GM12878 (cell line): ENCODE data around the gene TMPRSS12. TPM values are rescaled to one million over a fixed set of nuclear protein-coding genes. Genes with fewer than 3 reads are reported as not detected.

Experiments used
- ATAC-seq: fragments of 200-7000 bp; cut with Tn5 transposase; 3 replicates; pipeline ENCODE4 v1.9.1; 2020; ENCODE audit warnings: mild to moderate bottlenecking, moderate library complexity
- BruUV-seq: library from RNA; stranded (reverse); fragments of 400-500 nt; replicated peaks from 2 replicates; lab custom pipeline; 2021; lab: Mats Ljungman, UMichigan
- CTCF ChIA-PET: fragments of 300-600 bp; sonication (Branson Sonifier 250); formaldehyde crosslinking; extraction: SDS; loops from one replicate; lab custom pipeline; 2021; ENCODE audit warnings: inconsistent platforms; lab: Yijun Ruan, JAX
- POLR2A ChIA-PET: fragments of 350-600 bp; formaldehyde crosslinking; extraction: SDS; loops from one replicate; lab custom pipeline; 2021; ENCODE audit warnings: inconsistent platforms; lab: Charles Lee
- RAD21 ChIA-PET: fragments of 300-600 bp; sonication (Branson Sonifier 250); formaldehyde crosslinking; loops from one replicate; lab custom pipeline; 2023; ENCODE audit warnings: antibody characterized with exemption; ENCODE audit not compliant: unreplicated experiment; lab: Charles Lee
- SMC1A ChIA-PET: fragments of 300-600 bp; sonication (Branson Sonifier 250); formaldehyde crosslinking; loops from one replicate; lab custom pipeline; 2023; ENCODE audit not compliant: unreplicated experiment, uncharacterized antibody; lab: Charles Lee
- DNase-seq: peaks from one replicate; pipeline ENCODE4 v3.0.0-alpha.2; 2011; ENCODE audit warnings: low read depth, low spot score
- FAIRE-seq: peaks from 3 replicates; lab custom pipeline; 2011; peaks lifted over from hg19 to GRCh38; lab: Jason Lieb, UNC
- H2AFZ ChIP-seq: 2 replicates; pipeline ENCODE4 v1.6.0; 2011; ENCODE audit warnings: low read depth, low read length, control low read depth; ENCODE audit not compliant: control insufficient read depth
- H3K27ac ChIP-seq: 2 replicates; pipeline ENCODE4 v1.5.1; 2011; ENCODE audit warnings: control low read depth; ENCODE audit not compliant: control insufficient read depth, insufficient read depth
- H3K27me3 ChIP-seq, 2 experiments: replicated peaks in 1 of 2; 2 replicates each; pipeline versions ENCODE4 v1.6.0 to v1.6.1; 2011; ENCODE audit warnings: low read length in 1 of 2; ENCODE audit not compliant: control insufficient read depth in 2 of 2, insufficient read depth in 2 of 2
- H3K36me3 ChIP-seq, 2 experiments: 2 replicates each; pipeline ENCODE4 v1.5.1; 2011; ENCODE audit warnings: low read length in 1 of 2; ENCODE audit not compliant: control insufficient read depth in 2 of 2, insufficient read depth in 2 of 2
- H3K4me1 ChIP-seq: 2 replicates; pipeline ENCODE4 v1.6.1; 2011; ENCODE audit warnings: mild to moderate bottlenecking, low read length, moderate library complexity, mixed read lengths; ENCODE audit not compliant: control insufficient read depth, insufficient read depth
- H3K4me2 ChIP-seq: 2 replicates; pipeline ENCODE4 v1.6.0; 2011; ENCODE audit warnings: control low read depth; ENCODE audit not compliant: control insufficient read depth, insufficient read depth
- H3K4me3 ChIP-seq: fragments of 200-600 bp; sonication (generic); 2 replicates; pipeline ENCODE4 v1.5.1; 2016
- H3K79me2 ChIP-seq: 2 replicates; pipeline ENCODE4 v1.6.0; 2011; ENCODE audit warnings: low read length; ENCODE audit not compliant: control insufficient read depth, insufficient read depth
- H3K9ac ChIP-seq: 2 replicates; pipeline ENCODE4 v1.8.0; 2011; ENCODE audit warnings: low read length, control low read depth, mixed read lengths; ENCODE audit not compliant: control insufficient read depth, insufficient read depth
- H3K9me3 ChIP-seq: replicated peaks from 3 replicates; pipeline ENCODE4 v1.5.1; 2011; ENCODE audit warnings: mild to moderate bottlenecking, low read length; ENCODE audit not compliant: control insufficient read depth, insufficient read depth
- H4K20me1 ChIP-seq: 2 replicates; pipeline ENCODE4 v1.6.0; 2011; ENCODE audit not compliant: control insufficient read depth, insufficient read depth
- NBN ChIP-seq: fragments of 450-650 bp; IDR thresholded peaks from 2 replicates; pipeline ENCODE4 v1.6.1; 2016
- NFYB ChIP-seq: IDR thresholded peaks from 2 replicates; pipeline ENCODE4 v1.6.1; 2011; ENCODE audit warnings: low read depth, mild to moderate bottlenecking, low read length, improper control_type of control experiment, moderate library complexity; ENCODE audit not compliant: insufficient read depth
- RBBP5 ChIP-seq: fragments of 200-600 bp; sonication (generic); conservative IDR thresholded peaks from 2 replicates; pipeline ENCODE4 v1.6.1; 2016
- TCF12 ChIP-seq: IDR thresholded peaks from 2 replicates; pipeline ENCODE4 v1.6.1; 2011; ENCODE audit warnings: low read depth, mild to moderate bottlenecking, low read length
- WGBS: methylation state at CpG from one replicate; pipeline ENCODE4 v1.1.6; 2016; ENCODE audit warnings: low lambda C conversion rate; ENCODE audit not compliant: insufficient replicate concordance, insufficient coverage; ENCODE audit errors: missing lambda C conversion rate; 5-methylcytosine and 5-hydroxymethylcytosine counted together
- in situ Hi-C: fragments of 300-500 bp; cut with MboI; formaldehyde crosslinking; loops from 9 replicates; pipeline ENCODE4 v1.14.3; 2018; ENCODE audit warnings: mixed read lengths
- intact Hi-C: fragments of 100-400 bp; cut with micrococcal nuclease; formaldehyde crosslinking; loops from one replicate; pipeline ENCODE4 v1.14.2; 2022; ENCODE audit not compliant: unreplicated experiment
- polyA plus RNA-seq, 11 experiments: library from polyadenylated mRNA; depleted of rRNA in 4 of 11; unstranded in 6 of 11; stranded (reverse) in 5 of 11; fragments of >200 nt; fragmentation: Nextera tagmentation in 4 of 11; fragmentation: Illumina TruSeq in 1 of 11; extraction: Ambion mirVana in 4 of 11; extraction: Trizol in 1 of 11; gene quantifications; 1 replicate in 1 of 11; 2 replicates in 10 of 11; pipeline versions ENCODE4 v1.2.1 to v1.2.3, GENCODE V29; 2011 to 2016; ENCODE audit warnings: inconsistent platforms in 2 of 11, missing spikeins in 2 of 11, low read depth in 1 of 11
- total RNA-seq, 4 experiments: library from RNA; depleted of rRNA in 3 of 4; stranded (reverse); fragments of >200 nt in 3 of 4; fragmentation: Illumina TruSeq in 1 of 4; extraction: Trizol in 1 of 4; gene quantifications; 2 replicates each; pipeline versions ENCODE4 v1.2.1 to v1.2.3, GENCODE V29; 2013 to 2021

The TMPRSS12 gene
- total and polyA plus RNA-seq, 10 of the 15 experiments (the other 5 are each of a cell fraction or from before 2014, with no cell fraction given), result not detected

DNA sequence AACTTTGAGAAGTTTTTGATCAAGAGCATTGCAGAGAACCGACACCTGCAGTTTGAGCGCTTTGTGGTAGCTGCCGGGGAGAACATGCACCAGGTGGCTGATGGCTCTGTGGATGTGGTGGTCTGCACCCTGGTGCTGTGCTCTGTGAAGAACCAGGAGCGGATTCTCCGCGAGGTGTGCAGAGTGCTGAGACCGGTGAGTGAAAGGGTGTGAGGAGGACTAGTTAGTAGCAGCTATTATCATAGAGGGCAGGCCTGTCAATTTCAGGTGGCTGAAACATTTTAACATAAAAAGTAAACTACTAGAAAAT, 82.6 kb downstream of the TMPRSS12 start:
- H3K79me2 ChIP-seq, result no peaks in the 10 kb centered on the region
- no TSS peak for BruUV-seq
- H3K36me3 ChIP-seq, result no peaks in the 10 kb centered on the region
- ATAC-seq (peak; percentile 29), DNase-seq (no peak), FAIRE-seq (no peak)
- TF ChIP-seq TCF12 (peak; percentile 58; the same call in 1 of the 2 replicates), RBBP5 (no peak)
- no peaks in the 10 kb centered on the region; the same call in 2 of the 3 replicates for H3K9me3 ChIP-seq
- H3K9ac ChIP-seq, result 0 out of 2 replicates have a peak overlapping the region, but pooled peaks have one; percentile 2
- SMC1A ChIA-PET, result interaction anchor here (0.6 to 2.5 kb wide), 7 partner anchors 10 to 1967 kb away, joined by 3 to 10 read pairs (median 5); no protein-coding TSS in a partner anchor
- peak overlapping the region; percentile 75 for H3K4me2 ChIP-seq
- H4K20me1 ChIP-seq, result no peaks in the 10 kb centered on the region
- in situ Hi-C loops, result no loop called here
- WGBS, result 0% methylated on average over 7 of the region's 7 CpGs
- peak overlapping the region; percentile 60 for H3K4me3 ChIP-seq
- H3K27me3 ChIP-seq, result no peaks in the 10 kb centered on the region
- peaks cover 26% of the 10 kb centered on the region for H3K4me1 ChIP-seq
- CTCF ChIA-PET, result interaction anchor here (1.1 to 2.0 kb wide), 7 partner anchors 9 to 160 kb away, joined by 3 to 12 read pairs (median 4); partner anchors contain the start of gene SLC11A2
- no peak overlapping the region for H3K27ac ChIP-seq
- H2AFZ ChIP-seq, result peak overlapping the region; percentile 13; the same call in 1 of the 2 replicates
- RAD21 ChIA-PET, result interaction anchor here (0.5 to 1.6 kb wide), 4 partner anchors 22 to 161 kb away, joined by 3 to 5 read pairs (median 4); partner anchors contain the start of gene ATF1
- intact Hi-C loops, result loop anchor here (5.0 kb wide), 1 partner anchor 102 kb away; the partner anchor contains the start of gene SLC11A2
- POLR2A ChIA-PET, result no interaction called here

DNA sequence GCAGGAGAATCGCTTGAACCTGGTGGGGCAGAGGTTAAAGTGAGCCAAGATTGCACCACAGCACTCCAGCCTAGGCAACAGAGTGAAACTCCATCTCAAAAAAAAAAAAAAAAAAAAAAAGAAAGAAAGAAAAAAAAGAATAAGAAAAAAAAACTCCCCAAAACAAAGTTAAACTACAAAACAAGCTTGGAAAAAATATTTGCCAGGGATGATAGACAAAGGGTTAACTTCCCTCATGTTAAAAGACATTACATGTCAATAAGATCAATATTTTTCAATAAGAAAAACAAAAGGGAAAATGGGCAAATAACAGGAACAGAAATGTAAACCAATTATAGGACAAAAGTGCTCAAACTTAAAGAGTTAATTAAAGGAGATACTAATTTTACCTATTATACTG, 83.2 kb downstream of the TMPRSS12 start:
- no peak for ATAC-seq
- Histone ChIP-seq H3K9me3 (no peaks in the 10 kb centered on the region; the same call in 2 of the 3 replicates), H3K4me3 (peak overlapping the region; percentile 63; the same call in 1 of the 2 replicates), H3K4me2 (0 out of 2 replicates have a peak overlapping the region, but pooled peaks have one; percentile 63), H2AFZ (no peak overlapping the region), H4K20me1 (no peaks in the 10 kb centered on the region), H3K36me3 (no peaks in the 10 kb centered on the region), H3K27ac (no peak overlapping the region), H3K79me2 (no peaks in the 10 kb centered on the region), H3K4me1 (peaks cover 26% of the 10 kb centered on the region), H3K27me3 (no peaks in the 10 kb centered on the region), H3K9ac (no peak overlapping the region)
- FAIRE-seq, result no peak
- RAD21 ChIA-PET, result interaction anchor here (0.6 to 0.9 kb wide), 2 partner anchors 23 to 1115 kb away, joined by 3 read pairs; no protein-coding TSS in a partner anchor
- SMC1A ChIA-PET, result interaction anchor here (0.6 to 2.5 kb wide), 5 partner anchors 9 to 1968 kb away, joined by 3 to 10 read pairs (median 5); no protein-coding TSS in a partner anchor
- WGBS, result 0% methylated on average over 1 of the region's 1 CpG
- no TSS peak for BruUV-seq
- TF ChIP-seq NBN, result no peak
- TF ChIP-seq NFYB, result no peak
- intact Hi-C loops, result loop anchor here (5.0 kb wide), 1 partner anchor 101 kb away; the partner anchor contains the start of gene SLC11A2
- DNase-seq, result no peak
- POLR2A ChIA-PET, result no interaction called here
- CTCF ChIA-PET, result interaction anchor here (0.6 to 2.0 kb wide), 4 partner anchors 61 to 1438 kb away, joined by 3 to 12 read pairs (median 7); no protein-coding TSS in a partner anchor
- in situ Hi-C loops, result no loop called here
